Activated naive CD8-positive, alpha-beta T cell (primary cell): ENCODE results near the gene ANKIB1.

Source experiments
- H3K27ac Mint-ChIP-seq: one replicate; pipeline ENCODE4 v1.8.0; 2021; ENCODE audit warnings: mixed read lengths
- H3K27me3 Mint-ChIP-seq: one replicate; pipeline ENCODE4 v1.8.0; 2021; ENCODE audit warnings: mixed read lengths
- H3K36me3 Mint-ChIP-seq: one replicate; pipeline ENCODE4 v1.8.0; 2021; ENCODE audit warnings: mixed read lengths
- H3K4me1 Mint-ChIP-seq: one replicate; pipeline ENCODE4 v1.8.0; 2021; ENCODE audit warnings: low read depth, mixed read lengths
- H3K4me3 Mint-ChIP-seq: one replicate; pipeline ENCODE4 v1.8.0; 2021; ENCODE audit warnings: mild to moderate bottlenecking, mixed read lengths
- H3K9me3 Mint-ChIP-seq: one replicate; pipeline ENCODE4 v1.8.0; 2021; ENCODE audit warnings: low read depth, mixed read lengths

ANKIB1 gene

DNA sequence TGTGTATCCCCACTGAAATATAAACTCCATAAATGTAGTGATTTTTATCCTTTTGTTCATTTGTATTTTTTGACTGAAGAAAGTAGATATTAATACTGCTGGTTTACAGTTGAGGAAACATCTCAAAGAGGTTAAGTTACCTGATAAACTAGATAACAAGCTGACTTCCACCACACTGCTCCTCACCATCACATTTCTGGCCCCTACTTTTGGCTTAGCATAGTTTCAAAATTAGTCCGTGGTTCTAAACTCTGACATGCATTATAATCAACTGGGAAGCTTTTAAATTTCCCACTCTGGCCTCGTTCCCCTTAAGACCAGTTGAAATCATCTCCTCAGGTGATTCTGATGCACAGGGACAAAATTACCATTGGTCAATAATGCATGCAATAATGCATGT, 43.5 kb downstream of the ANKIB1 start:
- H3K27me3 Mint-ChIP-seq = no peaks in the 10 kb centered on the region
- H3K27ac Mint-ChIP-seq = no peak overlapping the region
- peaks cover 9% of the 10 kb centered on the region for H3K36me3 Mint-ChIP-seq
- H3K4me3 Mint-ChIP-seq = no peak overlapping the region
- peaks cover 43% of the 10 kb centered on the region for H3K4me1 Mint-ChIP-seq
- H3K9me3 Mint-ChIP-seq = no peaks in the 10 kb centered on the region

DNA sequence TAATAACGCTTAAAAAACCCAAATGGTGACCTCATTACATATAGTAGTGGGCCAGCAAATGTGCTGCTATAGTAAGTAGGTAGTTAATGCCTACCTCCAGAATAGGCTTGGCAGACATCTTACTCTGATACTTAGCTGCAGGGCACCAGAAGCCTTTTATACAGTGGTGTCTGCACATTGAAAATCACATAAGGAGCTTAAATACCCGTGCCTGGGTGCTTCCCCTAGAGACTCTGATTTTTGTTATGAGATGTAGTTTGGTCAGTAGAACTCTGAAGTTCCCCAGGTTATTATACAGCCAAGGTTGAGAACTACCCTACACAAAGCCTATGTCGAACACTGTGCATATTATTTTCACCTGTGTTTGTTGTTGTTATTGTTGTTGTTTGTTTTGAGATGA, 47.2 kb downstream of the ANKIB1 start:
- Mint-ChIP-seq H3K4me3 (no peak overlapping the region), H3K9me3 (no peaks in the 10 kb centered on the region), H3K36me3 (peaks cover 5% of the 10 kb centered on the region), H3K27ac (no peak overlapping the region), H3K4me1 (peaks cover 35% of the 10 kb centered on the region), H3K27me3 (no peaks in the 10 kb centered on the region)

DNA sequence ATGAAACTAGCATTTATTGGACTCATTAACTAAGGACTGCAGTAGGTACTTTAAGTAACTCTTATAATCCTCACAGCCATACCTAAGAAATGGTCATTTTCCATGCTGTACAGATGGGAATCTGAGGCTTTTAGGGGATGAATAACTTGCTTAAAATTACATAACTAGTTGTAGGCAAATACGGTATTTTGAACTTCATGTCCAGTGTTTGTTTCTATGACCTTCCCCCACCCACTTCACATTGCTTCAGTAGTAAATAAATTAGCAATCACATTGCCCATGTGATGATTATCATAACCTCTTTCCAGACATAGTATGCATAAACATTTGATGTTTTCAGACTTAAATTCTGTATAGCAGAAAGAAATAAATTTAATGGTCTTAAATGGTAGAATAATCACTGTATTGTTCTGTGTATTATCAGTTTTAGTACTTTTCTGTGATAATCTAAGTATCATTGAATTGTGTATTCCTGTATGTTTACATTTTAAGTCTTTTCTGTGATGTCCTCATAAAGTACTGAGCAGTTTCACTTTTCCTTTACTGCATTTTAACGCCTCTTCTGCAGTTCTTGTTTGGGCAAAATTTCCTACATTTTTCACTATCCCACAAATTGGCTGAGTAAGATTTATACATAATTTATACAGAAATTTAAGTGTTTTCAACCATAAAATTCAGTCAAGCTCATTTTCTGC, 48.3 kb downstream of the ANKIB1 start:
- no peaks in the 10 kb centered on the region for H3K9me3 Mint-ChIP-seq
- H3K4me3 Mint-ChIP-seq = no peak overlapping the region
- H3K36me3 Mint-ChIP-seq = peaks cover 7% of the 10 kb centered on the region
- H3K27me3 Mint-ChIP-seq = no peaks in the 10 kb centered on the region
- no peak overlapping the region for H3K27ac Mint-ChIP-seq
- H3K4me1 Mint-ChIP-seq = peaks cover 29% of the 10 kb centered on the region

DNA sequence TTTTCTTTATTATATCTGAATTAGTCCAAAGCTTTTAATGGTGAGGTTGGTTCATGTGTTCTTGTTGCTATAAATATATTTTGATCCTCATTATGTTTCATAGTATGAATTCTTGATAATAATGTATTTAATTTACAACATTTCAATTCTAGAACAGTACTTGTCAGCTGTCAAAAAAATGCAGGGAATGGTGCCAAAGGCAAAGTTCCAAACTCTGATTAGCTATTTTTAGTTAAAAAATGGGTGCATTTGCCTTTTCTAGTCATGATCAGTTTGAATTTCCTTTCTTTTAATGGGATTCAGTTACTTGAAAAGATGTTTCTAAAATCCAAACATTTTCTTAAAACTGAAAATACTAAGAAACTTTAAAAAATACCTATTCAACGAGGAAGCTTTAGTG, 49.6 kb downstream of the ANKIB1 start:
- Mint-ChIP-seq H3K27ac (no peak overlapping the region), H3K9me3 (no peaks in the 10 kb centered on the region), H3K36me3 (peaks cover 10% of the 10 kb centered on the region), H3K4me1 (peaks cover 18% of the 10 kb centered on the region), H3K4me3 (no peak overlapping the region), H3K27me3 (no peaks in the 10 kb centered on the region)

DNA sequence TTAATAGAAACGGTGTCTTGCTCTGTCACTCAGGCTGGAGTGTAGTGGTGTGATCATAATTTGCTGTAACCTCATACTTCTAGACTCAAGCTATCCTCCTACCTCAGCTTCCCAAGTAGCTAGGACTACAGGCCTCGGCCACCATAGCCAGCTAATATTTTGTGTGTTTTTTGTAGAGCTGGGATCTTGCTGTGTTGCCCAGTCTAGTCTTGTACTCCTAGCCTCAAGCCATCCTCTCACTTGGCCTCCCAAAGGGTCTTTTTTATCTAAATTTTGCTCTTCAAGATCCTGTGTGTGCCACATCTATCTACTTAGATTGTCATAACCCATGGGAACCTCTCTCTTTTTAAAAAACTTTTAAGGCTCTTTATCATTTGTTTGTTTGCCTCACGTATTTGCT, 50.5 kb downstream of the ANKIB1 start:
- Mint-ChIP-seq H3K36me3 (peaks cover 16% of the 10 kb centered on the region), H3K27ac (no peak overlapping the region), H3K4me3 (no peak overlapping the region), H3K27me3 (no peaks in the 10 kb centered on the region), H3K9me3 (no peaks in the 10 kb centered on the region), H3K4me1 (peaks cover 14% of the 10 kb centered on the region)

DNA sequence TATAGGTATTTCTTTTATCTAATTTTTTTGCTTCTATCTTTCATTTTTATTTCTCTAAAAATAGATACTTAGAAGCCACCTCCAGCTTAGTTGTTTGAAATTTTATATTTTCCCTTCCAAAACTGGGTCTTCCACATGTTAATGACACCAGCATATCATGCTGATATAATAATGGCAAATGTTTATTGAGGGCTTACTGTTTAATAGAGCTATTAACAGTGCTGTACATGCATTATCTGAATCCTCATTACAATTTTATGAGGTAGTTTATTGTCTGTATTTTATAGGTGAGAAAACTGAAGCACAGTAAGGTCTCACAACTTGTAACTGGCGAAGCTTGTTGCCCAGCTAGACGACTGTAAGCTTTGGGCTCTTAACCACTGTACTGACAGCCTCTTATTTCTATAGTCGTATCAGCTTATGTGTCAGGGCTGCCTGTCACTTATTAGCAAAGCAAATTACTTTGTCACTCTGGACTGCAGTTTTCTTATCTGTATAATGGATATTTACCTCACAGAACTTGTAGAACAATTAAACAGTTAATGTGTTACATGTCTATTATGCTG, 51.2 kb downstream of the ANKIB1 start:
- peaks cover 11% of the 10 kb centered on the region for H3K4me1 Mint-ChIP-seq
- peaks cover 16% of the 10 kb centered on the region for H3K36me3 Mint-ChIP-seq
- H3K9me3 Mint-ChIP-seq = no peaks in the 10 kb centered on the region
- no peaks in the 10 kb centered on the region for H3K27me3 Mint-ChIP-seq
- no peak overlapping the region for H3K4me3 Mint-ChIP-seq
- H3K27ac Mint-ChIP-seq = no peak overlapping the region

DNA sequence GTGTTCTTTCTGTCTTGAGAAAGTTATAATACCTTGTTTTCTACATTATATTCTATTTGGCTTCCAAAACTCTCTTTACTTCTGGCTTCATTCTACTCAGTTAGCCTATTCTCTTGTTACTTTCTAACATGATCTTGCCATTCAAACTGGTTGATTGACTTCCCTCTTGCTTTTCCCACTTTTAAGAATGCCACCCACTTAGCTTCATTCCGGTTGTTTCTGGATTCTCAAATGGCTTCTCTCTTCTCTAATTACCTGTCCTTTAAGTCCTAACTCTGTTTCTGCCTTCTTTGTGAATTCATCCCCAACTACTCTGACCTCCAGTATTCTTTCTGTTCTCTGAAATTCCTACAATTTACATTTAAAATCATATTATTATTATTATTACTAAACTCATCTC, 52.0 kb downstream of the ANKIB1 start:
- Mint-ChIP-seq H3K36me3 (peaks cover 16% of the 10 kb centered on the region), H3K4me3 (no peak overlapping the region), H3K27me3 (no peaks in the 10 kb centered on the region), H3K27ac (peak overlapping the region; percentile 58), H3K9me3 (no peaks in the 10 kb centered on the region), H3K4me1 (peaks cover 10% of the 10 kb centered on the region)

DNA sequence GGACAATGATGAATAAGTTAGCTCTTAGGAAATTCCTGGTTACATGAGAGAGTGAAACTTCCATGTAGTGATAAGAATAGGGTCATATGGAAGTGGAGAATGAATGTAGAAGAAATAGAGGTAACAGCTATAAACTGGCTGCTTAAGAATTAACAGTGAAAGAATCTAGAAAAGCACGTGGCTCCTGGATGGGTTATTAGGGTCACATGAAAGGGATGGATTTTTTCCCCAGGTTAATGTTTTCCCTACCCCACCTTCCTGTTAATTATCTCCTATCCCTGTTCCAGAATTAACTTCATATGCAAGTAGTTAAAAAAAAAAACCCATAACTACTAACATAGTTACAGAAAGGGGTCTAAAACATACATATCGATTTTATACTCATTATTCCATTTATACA, 58.0 kb downstream of the ANKIB1 start:
- H3K27me3 Mint-ChIP-seq = no peaks in the 10 kb centered on the region
- H3K9me3 Mint-ChIP-seq = no peaks in the 10 kb centered on the region
- H3K4me1 Mint-ChIP-seq = no peaks in the 10 kb centered on the region
- H3K4me3 Mint-ChIP-seq = no peak overlapping the region
- H3K36me3 Mint-ChIP-seq = peaks cover 23% of the 10 kb centered on the region
- no peak overlapping the region for H3K27ac Mint-ChIP-seq

DNA sequence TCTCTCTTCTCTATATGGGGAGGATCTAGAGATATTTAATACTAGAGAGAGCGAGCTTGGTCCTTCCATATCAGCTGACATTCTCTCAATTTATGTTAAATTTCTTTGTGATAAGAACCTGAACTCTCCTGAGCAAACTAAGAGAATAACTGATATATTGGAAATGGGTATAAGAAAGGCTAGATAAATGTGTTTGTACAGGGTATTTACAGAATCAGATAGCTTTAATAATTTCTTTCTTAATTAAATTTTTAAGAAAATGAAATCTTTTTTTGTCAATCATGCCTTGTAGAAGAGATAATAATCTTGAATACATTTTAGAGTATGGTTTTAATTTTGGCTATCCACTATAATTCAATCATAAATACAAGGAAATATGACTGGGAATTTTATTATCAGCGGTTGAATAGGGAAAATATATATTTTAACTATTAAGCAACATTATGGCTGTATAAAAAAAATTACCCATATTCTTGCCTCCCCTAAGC, 58.7 kb downstream of the ANKIB1 start:
- no peaks in the 10 kb centered on the region for H3K4me1 Mint-ChIP-seq
- no peaks in the 10 kb centered on the region for H3K27me3 Mint-ChIP-seq
- peaks cover 27% of the 10 kb centered on the region for H3K36me3 Mint-ChIP-seq
- H3K4me3 Mint-ChIP-seq = no peak overlapping the region
- no peaks in the 10 kb centered on the region for H3K9me3 Mint-ChIP-seq
- H3K27ac Mint-ChIP-seq = no peak overlapping the region

DNA sequence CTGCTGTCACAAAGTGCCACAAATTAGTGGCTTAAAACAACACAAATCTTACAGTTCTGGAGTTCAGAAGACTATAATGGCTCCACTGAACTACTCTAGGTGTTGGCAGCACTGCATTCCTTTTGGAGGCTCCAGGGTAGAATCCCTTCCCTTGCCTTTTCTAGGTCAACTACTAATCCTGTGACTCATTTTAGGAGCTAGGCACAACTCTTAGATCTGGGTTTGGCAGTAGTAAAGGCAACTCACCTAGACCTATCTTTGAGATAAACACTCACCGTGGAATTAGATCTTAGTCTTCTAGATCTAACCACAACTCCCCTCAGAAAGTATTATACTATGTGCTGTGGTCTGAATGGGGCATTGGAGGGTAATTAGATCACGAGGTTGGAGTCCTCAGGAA, 60.4 kb downstream of the ANKIB1 start:
- no peaks in the 10 kb centered on the region for H3K27me3 Mint-ChIP-seq
- H3K4me1 Mint-ChIP-seq = no peaks in the 10 kb centered on the region
- no peak overlapping the region for H3K4me3 Mint-ChIP-seq
- no peak overlapping the region for H3K27ac Mint-ChIP-seq
- H3K9me3 Mint-ChIP-seq = no peaks in the 10 kb centered on the region
- peaks cover 21% of the 10 kb centered on the region for H3K36me3 Mint-ChIP-seq

DNA sequence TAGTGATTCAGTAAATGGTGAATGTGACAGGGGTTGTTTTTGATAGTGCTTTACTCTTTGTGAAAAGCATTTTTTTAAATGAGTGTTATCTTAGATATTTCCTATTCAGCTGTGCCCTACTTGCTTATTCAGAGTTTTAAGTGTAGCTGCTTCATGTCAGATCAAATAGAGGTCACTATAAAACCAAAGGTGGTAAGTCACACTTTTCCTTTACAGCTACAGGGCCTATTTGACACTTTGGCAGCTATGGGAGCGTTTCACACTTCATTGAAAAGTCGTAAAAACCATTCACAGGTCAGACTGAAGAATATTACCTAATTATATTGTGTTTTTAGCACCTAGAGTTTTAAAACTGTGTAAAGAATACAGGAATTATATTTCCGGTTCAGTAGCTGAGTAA, 67.3 kb downstream of the ANKIB1 start:
- Mint-ChIP-seq H3K36me3 (peaks cover 17% of the 10 kb centered on the region), H3K4me1 (no peaks in the 10 kb centered on the region), H3K27ac (no peak overlapping the region), H3K4me3 (no peak overlapping the region), H3K27me3 (no peaks in the 10 kb centered on the region), H3K9me3 (no peaks in the 10 kb centered on the region)

DNA sequence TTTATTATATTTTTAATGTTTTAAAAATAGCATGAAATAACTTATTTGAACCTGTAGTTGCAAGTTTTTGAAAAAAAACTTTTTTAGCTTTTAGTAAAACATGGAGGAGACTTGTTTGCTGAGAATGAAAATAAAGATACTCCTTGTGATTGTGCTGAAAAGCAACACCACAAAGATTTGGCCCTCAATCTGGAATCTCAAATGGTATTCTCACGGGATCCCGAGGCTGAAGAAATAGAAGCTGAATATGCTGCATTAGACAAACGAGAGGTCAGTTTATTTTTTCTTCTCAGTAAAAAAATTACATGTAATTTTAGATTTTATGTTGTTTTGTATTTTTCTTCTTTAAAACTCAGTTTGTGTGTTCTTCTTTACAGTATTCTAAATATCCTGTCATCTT, 73.5 kb downstream of the ANKIB1 start:
- H3K9me3 Mint-ChIP-seq = no peaks in the 10 kb centered on the region
- H3K27me3 Mint-ChIP-seq = no peaks in the 10 kb centered on the region
- peaks cover 19% of the 10 kb centered on the region for H3K36me3 Mint-ChIP-seq
- H3K4me1 Mint-ChIP-seq = no peaks in the 10 kb centered on the region
- H3K4me3 Mint-ChIP-seq = no peak overlapping the region
- H3K27ac Mint-ChIP-seq = no peak overlapping the region

DNA sequence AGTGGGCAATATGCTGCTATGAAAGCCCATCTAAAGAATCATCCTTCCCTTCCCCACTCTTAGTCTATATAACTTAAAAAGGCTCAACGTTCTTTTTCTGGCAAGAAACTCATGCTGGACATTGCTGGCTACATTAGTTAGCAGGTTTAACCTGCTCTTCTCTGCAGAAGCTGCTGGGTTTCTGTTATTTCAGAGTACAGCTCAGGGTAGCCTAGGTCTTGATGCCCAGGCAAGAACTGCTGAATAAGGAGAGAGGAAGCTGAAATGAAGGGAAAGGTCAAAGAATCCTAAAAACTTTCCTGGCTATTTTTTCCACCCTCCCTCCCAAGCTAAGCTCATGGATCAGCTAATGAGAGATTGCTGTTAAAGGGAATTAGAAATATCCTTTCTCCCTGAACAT, 79.4 kb downstream of the ANKIB1 start:
- no peaks in the 10 kb centered on the region for H3K27me3 Mint-ChIP-seq
- peaks cover 20% of the 10 kb centered on the region for H3K36me3 Mint-ChIP-seq
- H3K27ac Mint-ChIP-seq = no peak overlapping the region

DNA sequence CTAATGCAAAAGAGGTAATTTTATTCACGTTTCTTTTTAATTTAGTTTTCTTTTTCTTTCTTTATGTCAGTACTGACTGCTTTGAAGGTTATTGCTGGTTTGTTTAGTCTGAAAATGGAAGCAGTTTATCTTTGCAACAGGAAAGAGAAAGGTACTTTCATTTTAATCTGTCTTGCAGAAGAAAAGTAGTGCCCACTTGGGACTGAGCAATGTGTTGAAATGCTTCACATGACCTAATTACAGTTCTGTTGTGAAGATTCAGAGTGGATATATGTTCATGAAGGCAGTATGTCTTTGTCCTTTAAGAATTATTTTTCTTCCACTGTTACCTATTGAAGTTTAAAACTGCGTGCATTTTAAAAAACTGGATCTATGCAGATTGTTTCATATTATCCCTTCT, 80.1 kb downstream of the ANKIB1 start:
- Mint-ChIP-seq H3K27ac (no peak overlapping the region), H3K4me3 (no peak overlapping the region), H3K36me3 (peaks cover 13% of the 10 kb centered on the region), H3K27me3 (no peaks in the 10 kb centered on the region), H3K4me1 (no peaks in the 10 kb centered on the region), H3K9me3 (no peaks in the 10 kb centered on the region)

More for the DNA sequence above, 79.4 kb downstream of the ANKIB1 start:
- Mint-ChIP-seq H3K4me3 (no peak overlapping the region), H3K9me3 (no peaks in the 10 kb centered on the region), H3K4me1 (no peaks in the 10 kb centered on the region)

DNA sequence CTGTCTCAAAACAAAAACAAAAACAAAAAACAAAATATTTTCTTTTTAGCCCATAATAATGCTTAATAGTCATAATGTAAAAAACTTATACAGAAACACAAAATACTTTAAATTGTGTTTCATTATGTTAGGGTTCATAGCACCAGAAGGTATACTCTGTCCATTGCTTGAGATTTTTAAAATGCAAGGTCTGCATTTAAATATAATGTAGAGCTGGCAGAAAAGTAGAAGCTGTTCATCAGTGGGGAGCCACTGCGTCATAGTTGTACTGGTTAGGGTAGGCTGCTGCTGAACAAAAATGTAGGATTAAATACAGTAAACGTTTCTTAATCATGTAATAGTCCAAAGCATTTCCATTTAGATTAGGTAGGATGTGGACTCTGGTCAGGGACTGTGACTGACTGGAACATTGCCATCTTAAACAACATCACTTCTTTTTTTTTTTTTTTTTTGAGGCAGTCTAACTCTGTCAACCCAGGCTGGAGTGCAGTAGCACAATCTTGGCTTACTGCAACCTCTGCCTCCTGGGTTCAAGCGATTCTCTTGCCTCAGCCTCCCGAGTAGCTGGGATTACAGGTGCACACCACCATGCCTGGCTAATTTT, 85.2 kb downstream of the ANKIB1 start:
- Mint-ChIP-seq H3K36me3 (peaks cover 27% of the 10 kb centered on the region), H3K4me3 (no peak overlapping the region), H3K27ac (no peak overlapping the region), H3K9me3 (no peaks in the 10 kb centered on the region), H3K4me1 (no peaks in the 10 kb centered on the region), H3K27me3 (no peaks in the 10 kb centered on the region)

DNA sequence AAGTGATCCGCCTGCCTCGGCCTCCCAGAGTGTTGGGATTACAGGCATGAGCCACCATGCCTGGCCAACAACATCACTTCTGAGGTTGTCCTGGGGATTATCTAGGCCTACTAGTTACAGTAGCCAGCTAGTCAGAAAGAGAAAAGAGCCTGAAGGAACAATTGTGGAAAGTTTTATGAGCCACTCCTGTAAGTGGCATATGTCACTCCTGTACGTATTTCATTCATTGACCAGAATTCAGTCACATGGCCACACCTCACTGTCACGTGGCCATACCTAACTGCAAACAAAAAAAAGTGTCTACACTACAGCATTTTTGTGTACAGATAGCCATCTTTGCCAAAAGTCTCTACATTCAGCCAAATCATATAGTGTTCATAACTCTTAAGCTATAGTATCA, 85.7 kb downstream of the ANKIB1 start:
- Mint-ChIP-seq H3K36me3 (peaks cover 27% of the 10 kb centered on the region), H3K27ac (no peak overlapping the region), H3K9me3 (no peaks in the 10 kb centered on the region), H3K27me3 (no peaks in the 10 kb centered on the region), H3K4me3 (no peak overlapping the region), H3K4me1 (no peaks in the 10 kb centered on the region)
